Measurements from ENCODE around the gene PATZ1.

DNA sequence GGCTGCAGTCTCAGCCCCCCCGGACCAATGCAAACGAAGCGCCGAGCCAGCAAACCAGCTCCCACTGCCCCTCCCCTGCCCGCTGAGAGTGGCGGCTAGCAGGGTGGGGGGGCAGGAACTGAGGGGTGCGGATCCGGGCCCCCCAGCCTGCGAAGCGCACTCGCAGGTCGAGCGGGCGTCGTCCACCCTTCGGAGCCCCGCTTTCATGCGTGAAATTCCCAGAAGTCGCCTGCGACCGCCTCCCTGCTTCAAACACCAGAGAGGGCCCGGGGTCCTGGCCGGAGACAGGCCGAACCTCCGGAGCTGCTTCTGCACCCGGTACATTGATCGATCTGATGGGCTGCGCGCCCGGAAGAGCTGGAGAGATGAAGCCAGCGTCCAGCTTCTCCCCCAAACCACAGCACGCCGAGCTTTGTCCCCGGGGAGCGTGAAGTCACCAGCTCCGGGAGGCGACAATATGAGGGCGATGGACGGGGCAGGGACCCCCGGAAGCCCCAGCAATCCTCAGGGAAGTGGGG is 646 bp upstream of the PATZ1 start:
- TF ChIP-seq, protein P1, sequence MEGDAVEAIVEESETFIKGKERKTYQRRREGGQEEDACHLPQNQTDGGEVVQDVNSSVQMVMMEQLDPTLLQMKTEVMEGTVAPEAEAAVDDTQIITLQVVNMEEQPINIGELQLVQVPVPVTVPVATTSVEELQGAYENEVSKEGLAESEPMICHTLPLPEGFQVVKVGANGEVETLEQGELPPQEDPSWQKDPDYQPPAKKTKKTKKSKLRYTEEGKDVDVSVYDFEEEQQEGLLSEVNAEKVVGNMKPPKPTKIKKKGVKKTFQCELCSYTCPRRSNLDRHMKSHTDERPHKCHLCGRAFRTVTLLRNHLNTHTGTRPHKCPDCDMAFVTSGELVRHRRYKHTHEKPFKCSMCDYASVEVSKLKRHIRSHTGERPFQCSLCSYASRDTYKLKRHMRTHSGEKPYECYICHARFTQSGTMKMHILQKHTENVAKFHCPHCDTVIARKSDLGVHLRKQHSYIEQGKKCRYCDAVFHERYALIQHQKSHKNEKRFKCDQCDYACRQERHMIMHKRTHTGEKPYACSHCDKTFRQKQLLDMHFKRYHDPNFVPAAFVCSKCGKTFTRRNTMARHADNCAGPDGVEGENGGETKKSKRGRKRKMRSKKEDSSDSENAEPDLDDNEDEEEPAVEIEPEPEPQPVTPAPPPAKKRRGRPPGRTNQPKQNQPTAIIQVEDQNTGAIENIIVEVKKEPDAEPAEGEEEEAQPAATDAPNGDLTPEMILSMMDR (IDR thresholded peaks at IDR 0.05): no peak
- no peak for TF ChIP-seq EP300 (IDR thresholded peaks at IDR 0.05)

All from ovary (tissue), 3 donors.